Inflammatory macrophage treated with lipopolysaccharide for 1 hour (primary cell): ENCODE measurements around the gene LIPG.
"Not testable (repeated sequence)": the region's sequence is repeated elsewhere in the genome, so short reads cannot be mapped to it uniquely, and the experiment has no call there.

Experiments
- DNase-seq, 2 donors: peaks; one replicate each; pipeline ENCODE4 v3.0.0-alpha.2; 2020 to 2022

The LIPG gene

GRCh38 chr18:49546719-49547273 lies 15.1 kb upstream of the LIPG start:
- DNase-seq, result no peak

GRCh38 chr18:49547701-49548100 lies 14.2 kb upstream of the LIPG start:
- no peak for DNase-seq

- no peak for DNase-seq
Observed at GRCh38 chr18:49548229-49548636, 13.6 kb upstream of the LIPG start.

GRCh38 chr18:49550621-49551339 lies 11.1 kb upstream of the LIPG start:
- no peak for DNase-seq

- no peak for DNase-seq
Observed at GRCh38 chr18:49553003-49553402, 8.9 kb upstream of the LIPG start.

GRCh38 chr18:49555641-49556040 lies 6.2 kb upstream of the LIPG start:
- no peak for DNase-seq

GRCh38 chr18:49558356-49558755 lies 3.5 kb upstream of the LIPG start:
- no peak for DNase-seq

- DNase-seq, result not testable (repeated sequence)
Observed at GRCh38 chr18:49559326-49559931, 2.4 kb upstream of the LIPG start.

GRCh38 chr18:49560277-49560623 lies 1.6 kb upstream of the LIPG start:
- DNase-seq, result no peak

GRCh38 chr18:49560624-49561288 lies 1.1 kb upstream of the LIPG start:
- DNase-seq, result no peak

- DNase-seq, result no peak
Observed at GRCh38 chr18:49562481-49563129, 748 bp downstream of the LIPG start.

- peak in 1 of 2 donors; percentile 13 for DNase-seq
Observed at GRCh38 chr18:49563130-49563540, 1.3 kb downstream of the LIPG start.

- DNase-seq, result no peak
Observed at GRCh38 chr18:49563701-49564517, 2.1 kb downstream of the LIPG start.

GRCh38 chr18:49564518-49564834 lies 2.6 kb downstream of the LIPG start:
- DNase-seq, result no peak

GRCh38 chr18:49565101-49565500 lies 3.2 kb downstream of the LIPG start:
- no peak for DNase-seq

- DNase-seq, result no peak
Observed at GRCh38 chr18:49565612-49566011, 3.8 kb downstream of the LIPG start.

- DNase-seq, result no peak
Observed at GRCh38 chr18:49566217-49566770, 4.4 kb downstream of the LIPG start.

GRCh38 chr18:49566985-49567384 lies 5.1 kb downstream of the LIPG start:
- no peak for DNase-seq

- no peak for DNase-seq
Observed at GRCh38 chr18:49569724-49570123, 7.9 kb downstream of the LIPG start.

GRCh38 chr18:49570836-49571235 lies 9.0 kb downstream of the LIPG start:
- no peak for DNase-seq

GRCh38 chr18:49572611-49573345 lies 10.9 kb downstream of the LIPG start:
- DNase-seq, result no peak

GRCh38 chr18:49573835-49574234 lies 12.0 kb downstream of the LIPG start:
- DNase-seq, result no peak
